HepG2 (cell line): Measurements from ENCODE around the gene RNU7-1. TPM values are rescaled to one million over a fixed set of nuclear protein-coding genes. Genes with fewer than 3 reads are reported as not detected.
A peak's percentile ranks its signal among the peaks of the same experiment; 100 is the strongest.

Source experiments
- ATF7-NPFF ChIP-seq: sonication (generic); formaldehyde crosslinking; IDR thresholded peaks from 2 replicates; pipeline ENCODE4 v1.8.1; 2023; ENCODE audit warnings: mild to moderate bottlenecking, low read depth, missing genetic modification reagents, moderate library complexity
- DMAP1 ChIP-seq: IDR thresholded peaks from 2 replicates; pipeline ENCODE4 v1.6.1; 2016
- HNRNPLL ChIP-seq: fragments of 200-400 bp; formaldehyde crosslinking; IDR thresholded peaks from 2 replicates; pipeline ENCODE4 v1.6.1; 2017; ENCODE audit warnings: mild to moderate bottlenecking, low read depth, low read length; ENCODE audit not compliant: poor library complexity, severe bottlenecking
- IKZF5 ChIP-seq: IDR thresholded peaks from 2 replicates; pipeline ENCODE4 v1.6.1; 2018; ENCODE audit warnings: missing genetic modification reagents, mild to moderate bottlenecking, missing compliant biosample characterization
- KDM2A ChIP-seq: sonication (generic); formaldehyde crosslinking; IDR thresholded peaks from 2 replicates; pipeline ENCODE4 v1.4.0; 2020; ENCODE audit warnings: low read depth, missing genetic modification reagents, borderline replicate concordance
- KLF12 ChIP-seq: sonication (generic); formaldehyde crosslinking; IDR thresholded peaks from 2 replicates; pipeline ENCODE4 v1.4.0; 2020; ENCODE audit warnings: missing genetic modification reagents, borderline replicate concordance
- KLF16 ChIP-seq, 2 experiments: sonication (generic) in 1 of 2; formaldehyde crosslinking in 1 of 2; IDR thresholded peaks; 2 replicates each; pipeline versions ENCODE4 v1.6.1 to v1.8.0; 2016 to 2023; ENCODE audit warnings: missing genetic modification reagents in 2 of 2, missing compliant biosample characterization in 1 of 2
- PHF21A ChIP-seq: sonication (generic); formaldehyde crosslinking; IDR thresholded peaks from 2 replicates; pipeline ENCODE4 v1.5.0; 2020; ENCODE audit warnings: mild to moderate bottlenecking, missing genetic modification reagents
- POLR2AphosphoS5 ChIP-seq: IDR thresholded peaks from 2 replicates; pipeline ENCODE4 v1.6.1; 2012; ENCODE audit warnings: low read depth, low read length
- PRPF4 ChIP-seq: fragments of 200-400 bp; formaldehyde crosslinking; IDR thresholded peaks from 2 replicates; pipeline ENCODE4 v1.6.1; 2016; ENCODE audit warnings: low read length, low read depth; ENCODE audit not compliant: poor library complexity, severe bottlenecking
- SNAPC2 ChIP-seq: sonication (generic); formaldehyde crosslinking; IDR thresholded peaks from 2 replicates; pipeline ENCODE4 v1.8.1; 2022; ENCODE audit warnings: mild to moderate bottlenecking, missing genetic modification reagents
- SOX13 ChIP-seq, 3 experiments: fragments of 450-650 bp in 1 of 3; sonication (generic) in 1 of 3; formaldehyde crosslinking in 1 of 3; IDR thresholded peaks in 2 of 3; conservative IDR thresholded peaks in 1 of 3; 2 replicates each; pipeline versions ENCODE4 v1.5.0 to v1.6.1; 2016 to 2020; ENCODE audit warnings: antibody characterized with exemption in 1 of 3, mild to moderate bottlenecking in 1 of 3, missing compliant biosample characterization in 1 of 3, missing genetic modification reagents in 1 of 3, moderate library complexity in 1 of 3
- UBTF ChIP-seq: sonication (generic); formaldehyde crosslinking; IDR thresholded peaks from 2 replicates; pipeline ENCODE4 v1.4.0; 2020; ENCODE audit warnings: mild to moderate bottlenecking, missing genetic modification reagents
- ZKSCAN8 ChIP-seq: IDR thresholded peaks from 2 replicates; pipeline ENCODE4 v1.6.1; 2016; ENCODE audit warnings: borderline replicate concordance, missing genetic modification reagents, missing compliant biosample characterization
- ZNF766 ChIP-seq: sonication (generic); formaldehyde crosslinking; IDR thresholded peaks from 2 replicates; pipeline ENCODE4 v1.5.0; 2020; ENCODE audit warnings: missing genetic modification reagents, borderline replicate concordance
- polyA plus RNA-seq, 8 experiments: library from polyadenylated mRNA; depleted of rRNA in 3 of 8; stranded (reverse) in 7 of 8; unstranded in 1 of 8; fragments of >200 nt; fragmentation: Illumina TruSeq in 4 of 8; extraction: Trizol in 4 of 8; gene quantifications; 2 replicates each; pipeline versions ENCODE4 v1.2.1 to v1.2.3, GENCODE V29; 2011 to 2016; ENCODE audit warnings: low read depth in 4 of 8, missing spikeins in 1 of 8, mixed read lengths in 1 of 8; ENCODE audit not compliant: insufficient read depth in 1 of 8
- total RNA-seq, 5 experiments: library from RNA; depleted of rRNA; stranded (reverse); fragments of >200 nt; fragmentation: Illumina TruSeq; extraction: Trizol; gene quantifications; 2 replicates each; pipeline ENCODE4 v1.2.3, GENCODE V29; 2016; ENCODE audit warnings: low read depth in 1 of 5

The RNU7-1 gene
- total and polyA plus RNA-seq, 2 of the 13 experiments (the other 11 are each of a cell fraction or from before 2014, with no cell fraction given), result not detected

DNA sequence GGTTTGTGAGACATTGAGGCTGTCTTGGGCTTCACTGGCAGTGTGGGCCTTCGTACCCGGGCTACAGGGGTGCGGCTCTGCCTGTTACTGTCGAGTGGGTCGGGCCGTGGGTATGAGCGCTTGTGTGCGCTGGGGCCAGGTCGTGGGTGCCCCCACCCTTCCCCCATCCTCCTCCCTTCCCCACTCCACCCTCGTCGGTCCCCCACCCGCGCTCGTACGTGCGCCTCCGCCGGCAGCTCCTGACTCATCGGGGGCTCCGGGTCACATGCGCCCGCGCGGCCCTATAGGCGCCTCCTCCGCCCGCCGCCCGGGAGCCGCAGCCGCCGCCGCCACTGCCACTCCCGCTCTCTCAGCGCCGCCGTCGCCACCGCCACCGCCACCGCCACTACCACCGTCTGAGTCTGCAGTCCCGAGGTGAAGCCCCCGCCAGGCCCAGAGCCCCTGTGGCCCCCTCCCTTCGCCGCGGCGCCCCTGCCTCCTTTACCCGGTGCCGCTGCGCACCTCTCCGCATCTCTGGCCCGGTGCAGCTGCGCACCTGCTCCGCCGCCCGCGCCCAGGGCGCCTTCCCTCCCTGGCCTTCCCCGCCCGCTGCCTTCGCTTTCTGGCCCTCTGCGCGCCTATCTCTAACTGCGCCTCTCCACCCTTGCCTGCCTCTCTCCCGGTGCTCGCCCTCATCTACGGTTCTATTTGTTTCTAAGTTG, 29.2 kb upstream of the RNU7-1 start, which contains the start of gene ENO2 (continued):
- TF ChIP-seq POLR2AphosphoS5 (peak; percentile 1; the same call in 1 of the 2 replicates), DMAP1 (peak; percentile 32; the same call in 1 of the 2 replicates), IKZF5 (CRISPR knock-in tag) (0 out of 2 replicates have a peak, but pooled peaks have one; percentile 5), ATF7-NPFF (CRISPR knock-in tag) (0 out of 2 replicates have a peak, but pooled peaks have one; percentile 30), UBTF (peak; percentile 79), HNRNPLL (peak; percentile 93), ZNF766 (0 out of 2 replicates have a peak, but pooled peaks have one; percentile 23), KLF12 (CRISPR knock-in tag) (peak; percentile 12; the same call in 1 of the 2 replicates), KLF16 (CRISPR knock-in tag; IDR thresholded peaks at IDR 0.05) (peak in 1 of 2 experiments; percentile 53; a peak in 1 of 4 replicates), PHF21A (CRISPR knock-in tag) (no peak), SOX13 (IDR thresholded peaks at IDR 0.05) (no peak), SOX13 (CRISPR knock-in tag; conservative IDR thresholded peaks at IDR 0.05 in 1 of 2, IDR thresholded peaks at IDR 0.05 in 1 of 2) (no peak), KDM2A (CRISPR knock-in tag) (no peak), SNAPC2 (CRISPR knock-in tag) (0 out of 2 replicates have a peak, but pooled peaks have one; percentile 6), PRPF4 (no peak), ZKSCAN8 (CRISPR knock-in tag) (no peak)
